DMS 273 treated with DMSO at 0.1 percent for 48 hours (cell line): ENCODE measurements around the gene SLC5A9.
"Not testable (repeated sequence)": the region's sequence is repeated elsewhere in the genome, so short reads cannot be mapped to it uniquely, and the experiment has no call there.

Experiments
- DNase-seq: peaks from one replicate; lab custom pipeline; 2025; lab: John Stamatoyannopoulos, UW

SLC5A9 gene

GRCh38 chr1:48214366-48214765 lies 8.2 kb upstream of the SLC5A9 start:
- not testable (repeated sequence) for DNase-seq

DNA sequence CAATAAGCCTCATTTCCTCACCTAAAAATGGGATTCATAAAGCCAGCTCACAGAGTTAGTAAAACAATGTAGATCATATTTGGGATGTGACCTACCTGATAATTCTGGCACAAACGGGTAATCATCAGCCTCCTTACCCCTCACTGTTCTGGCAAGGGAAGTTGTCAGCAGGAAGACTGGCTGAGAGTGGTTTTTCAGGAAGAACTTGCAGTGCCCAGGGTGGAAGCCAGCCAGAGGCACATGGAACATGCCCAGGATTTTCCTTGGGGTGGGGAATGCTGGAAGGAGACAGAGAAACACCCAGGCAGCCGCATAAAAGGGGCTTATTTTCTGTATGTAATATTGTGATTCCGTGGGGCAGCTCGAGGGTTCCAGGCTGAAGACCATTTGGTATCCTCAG lies 7.7 kb upstream of the SLC5A9 start:
- DNase-seq, result no peak

DNA sequence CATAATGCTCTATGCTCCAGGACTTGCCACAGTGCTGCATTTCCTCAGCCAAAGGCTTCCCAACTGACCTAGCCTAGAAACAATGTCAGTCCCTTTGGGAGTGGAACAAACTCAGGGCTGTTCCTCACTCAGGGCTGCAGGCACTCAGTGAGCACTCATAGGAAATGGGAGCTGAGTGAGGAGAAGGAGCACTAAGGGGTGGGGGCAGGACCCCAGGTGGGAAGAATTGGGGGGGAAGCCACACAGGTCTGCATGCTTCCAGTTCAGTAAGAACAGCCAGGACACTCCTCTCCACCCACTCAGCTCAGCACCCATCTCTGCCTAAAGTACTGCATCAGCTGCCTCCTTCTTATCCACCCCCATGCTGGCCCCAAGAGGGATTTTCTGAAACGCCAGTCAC lies 7.3 kb upstream of the SLC5A9 start:
- no peak for DNase-seq

- no peak for DNase-seq
Measured at GRCh38 chr1:48215889-48216288, 6.6 kb upstream of the SLC5A9 start.

- DNase-seq, result no peak
Measured at GRCh38 chr1:48216313-48216712, 6.2 kb upstream of the SLC5A9 start.

DNA sequence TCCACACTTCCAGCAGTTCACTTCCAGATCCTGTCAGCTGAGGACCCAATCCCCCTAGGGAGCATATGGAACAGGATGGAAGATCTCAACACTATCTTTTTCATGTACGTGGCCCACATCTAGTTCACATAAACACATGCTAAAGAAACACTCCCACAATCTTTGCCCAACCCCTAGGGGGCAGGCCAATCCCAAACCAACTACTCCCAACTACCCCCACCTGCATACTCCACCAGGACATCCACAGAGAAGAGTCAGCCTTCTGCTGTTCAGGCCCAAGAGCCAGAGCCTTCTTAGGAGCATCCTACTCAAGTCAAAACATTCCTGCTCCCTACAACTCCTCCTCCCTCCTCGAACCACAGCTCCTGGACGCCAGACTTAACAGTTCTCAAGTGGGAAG lies 5.6 kb upstream of the SLC5A9 start:
- no peak for DNase-seq

- DNase-seq, result no peak
Measured at GRCh38 chr1:48217856-48218255, 4.7 kb upstream of the SLC5A9 start.

DNA sequence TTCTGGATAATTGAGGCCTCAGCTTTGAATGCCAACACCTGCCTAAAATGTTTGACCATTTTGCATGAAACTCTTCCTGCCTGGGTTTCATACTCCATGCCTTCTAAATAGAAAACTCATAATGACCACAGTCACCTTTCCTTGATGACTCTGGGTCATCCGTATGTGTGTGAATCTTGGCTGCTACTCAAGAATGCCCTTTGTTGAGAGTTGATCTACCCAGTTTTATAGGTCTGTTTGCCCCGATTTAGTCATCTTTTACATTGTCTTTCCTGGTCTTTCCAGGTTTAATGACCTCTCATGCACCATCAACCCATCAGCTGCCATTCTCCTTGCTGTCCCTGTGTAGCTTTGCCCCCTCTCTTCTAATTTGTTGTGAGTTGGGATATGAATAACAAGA lies 2.7 kb upstream of the SLC5A9 start:
- DNase-seq, result no peak

GRCh38 chr1:48221122-48221521 lies 1.4 kb upstream of the SLC5A9 start:
- no peak for DNase-seq

- DNase-seq, result no peak
Measured at GRCh38 chr1:48221657-48222056, 859 bp upstream of the SLC5A9 start.

- no peak for DNase-seq
Measured at GRCh38 chr1:48223366-48224240, 1.1 kb downstream of the SLC5A9 start.

- no peak for DNase-seq
Measured at GRCh38 chr1:48224791-48225190, 2.3 kb downstream of the SLC5A9 start.

DNA sequence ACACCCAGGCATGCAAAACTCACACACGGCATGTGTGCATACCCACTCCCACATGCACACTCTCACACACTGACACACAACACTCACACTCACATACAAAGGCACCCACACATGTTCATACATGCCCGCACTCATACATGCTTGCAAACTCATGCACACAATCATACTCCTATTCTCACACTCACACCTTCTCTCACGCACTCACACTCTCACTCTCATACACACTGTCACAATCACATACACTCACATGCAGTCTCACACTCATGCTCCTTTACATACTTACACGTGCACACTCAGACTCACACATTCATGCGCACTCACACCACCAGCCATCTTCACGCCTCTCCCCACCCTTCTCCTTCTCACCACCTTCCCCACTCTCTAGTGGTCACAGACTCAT lies 3.1 kb downstream of the SLC5A9 start:
- no peak for DNase-seq

DNA sequence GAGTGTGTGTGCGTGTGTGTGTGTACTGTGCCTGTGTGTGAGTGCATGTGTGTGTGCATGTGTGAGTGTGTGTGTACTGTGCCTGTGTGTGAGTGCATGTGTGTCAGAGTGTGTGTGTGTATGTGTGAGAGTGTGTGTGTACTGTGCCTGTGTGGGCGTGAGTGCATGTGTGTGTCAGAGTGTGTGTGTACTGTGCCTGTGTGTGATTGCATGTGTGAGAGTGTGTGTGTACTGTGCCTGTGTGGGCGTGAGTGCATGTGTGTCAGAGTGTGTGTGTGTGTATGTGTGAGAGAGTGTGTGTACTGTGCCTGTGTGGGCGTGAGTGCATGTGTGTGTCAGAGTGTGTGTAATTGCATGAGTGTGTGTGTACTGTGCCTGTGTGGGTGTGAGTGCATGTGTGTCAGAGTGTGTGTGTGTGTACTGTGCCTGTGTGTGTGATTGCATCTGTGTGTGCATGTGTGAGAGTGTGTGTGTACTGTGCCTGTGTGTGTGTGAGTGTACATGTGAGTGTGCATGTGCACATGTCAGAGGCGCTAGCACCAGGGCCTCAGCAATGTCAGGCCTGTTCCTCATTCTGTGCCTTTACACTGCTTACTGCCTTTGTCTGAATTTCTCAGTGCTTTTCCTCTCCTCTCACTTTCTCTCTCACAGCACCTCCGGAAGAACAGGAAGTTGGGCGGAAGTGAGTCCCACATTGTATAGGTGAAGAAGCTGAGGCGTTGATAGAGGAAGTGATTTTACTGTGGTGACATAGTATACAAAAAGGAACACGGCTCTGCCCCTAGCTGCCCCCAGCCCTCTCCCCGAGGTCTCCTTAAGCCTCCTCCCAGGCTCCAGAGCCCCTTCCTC lies 4.9 kb downstream of the SLC5A9 start:
- DNase-seq, result no peak

DNA sequence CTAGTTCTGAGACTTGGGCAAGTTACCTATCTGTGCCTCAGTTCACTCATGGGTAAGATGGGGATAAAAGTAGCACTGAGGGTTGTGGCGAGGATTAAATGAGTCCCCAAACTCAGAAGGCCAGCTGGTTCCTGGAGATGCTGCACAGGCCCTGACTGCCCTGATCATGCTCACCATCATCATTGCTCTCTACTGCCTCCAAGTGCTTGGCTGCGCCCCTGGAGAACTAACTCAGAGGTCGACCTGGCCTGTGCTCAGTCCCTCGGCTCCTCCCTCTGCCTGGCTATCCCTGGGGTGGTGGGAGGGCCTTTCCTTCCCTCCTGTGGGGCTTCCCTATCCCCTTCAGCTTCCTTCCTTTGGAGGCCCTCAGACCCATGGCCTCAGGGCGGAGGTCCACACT lies 5.6 kb downstream of the SLC5A9 start:
- no peak for DNase-seq

DNA sequence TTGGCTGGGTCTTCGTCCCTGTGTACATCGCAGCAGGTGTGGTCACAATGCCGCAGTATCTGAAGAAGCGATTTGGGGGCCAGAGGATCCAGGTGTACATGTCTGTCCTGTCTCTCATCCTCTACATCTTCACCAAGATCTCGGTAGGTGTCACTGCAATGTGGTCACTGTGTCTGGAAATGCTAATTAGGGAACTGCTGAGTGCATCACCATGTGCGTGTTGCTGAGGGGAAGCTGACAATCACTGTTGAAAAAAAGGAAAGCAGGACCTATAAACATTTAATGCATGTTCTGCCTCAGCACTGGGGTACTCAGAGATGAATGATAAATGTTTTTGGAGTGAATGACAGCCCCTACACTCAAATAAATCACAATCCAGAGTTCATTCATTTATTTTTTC lies 6.8 kb downstream of the SLC5A9 start:
- DNase-seq, result no peak

GRCh38 chr1:48230236-48230635 lies 7.7 kb downstream of the SLC5A9 start:
- DNase-seq, result no peak

- DNase-seq, result no peak
Measured at GRCh38 chr1:48232722-48233121, 10.2 kb downstream of the SLC5A9 start.

- DNase-seq, result no peak
Measured at GRCh38 chr1:48233666-48234485, 11.4 kb downstream of the SLC5A9 start.

GRCh38 chr1:48235652-48236051 lies 13.1 kb downstream of the SLC5A9 start:
- no peak for DNase-seq

DNA sequence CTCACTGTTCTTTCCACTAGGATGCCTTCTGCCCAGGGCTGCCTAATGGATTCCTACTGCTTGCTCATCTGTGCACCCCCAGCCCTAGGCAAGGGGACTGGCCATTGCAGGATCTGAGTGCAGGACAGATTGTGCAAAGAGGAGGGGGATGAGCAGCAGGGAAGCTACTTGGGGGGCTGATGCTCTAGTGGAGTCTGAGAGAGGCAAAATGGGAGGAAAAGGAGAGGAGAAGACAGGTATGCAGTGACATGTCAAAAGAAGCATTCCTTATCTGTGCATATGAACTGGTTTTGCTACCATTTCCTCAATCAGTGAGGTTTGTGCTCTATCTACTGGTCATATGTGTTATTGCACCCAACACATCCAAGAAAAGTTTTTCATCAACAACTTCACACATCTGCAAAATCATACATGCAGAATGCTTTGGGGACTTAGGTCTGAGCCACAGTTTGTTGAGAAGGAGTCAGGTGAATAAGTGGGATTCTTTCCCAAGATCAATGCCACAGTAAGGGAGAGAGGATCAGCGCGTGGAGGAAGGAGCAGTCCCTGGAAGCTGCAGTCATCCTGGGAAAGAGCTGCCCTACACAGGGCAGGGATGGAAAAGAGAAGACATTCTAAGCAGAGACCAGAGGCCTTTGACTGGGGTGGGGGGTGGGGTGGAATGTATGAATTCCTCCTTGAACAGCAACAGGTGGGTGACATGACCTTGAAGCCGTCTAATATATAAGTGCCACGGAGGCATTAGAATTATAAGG lies 14.4 kb downstream of the SLC5A9 start:
- no peak for DNase-seq
